IPS-15b (cell line): ENCODE measurements around the gene SLC29A2.
"Not testable (repeated sequence)": the region's sequence is repeated elsewhere in the genome, so short reads cannot be mapped to it uniquely, and the experiment has no call there.

Experiments used
- H3K27me3 ChIP-seq: one replicate; pipeline ENCODE4 v1.6.1; 2013; ENCODE audit warnings: low read length; ENCODE audit not compliant: control insufficient read depth, insufficient read depth
- H3K36me3 ChIP-seq: one replicate; pipeline ENCODE4 v1.6.1; 2013; ENCODE audit warnings: low read length; ENCODE audit not compliant: control insufficient read depth, insufficient read depth
- H3K4me1 ChIP-seq: one replicate; pipeline ENCODE4 v1.6.1; 2013; ENCODE audit warnings: mild to moderate bottlenecking, low read length; ENCODE audit not compliant: control insufficient read depth, insufficient read depth
- H3K4me3 ChIP-seq: one replicate; pipeline ENCODE4 v1.5.1; 2013; ENCODE audit warnings: low read depth, low read length
- H3K9ac ChIP-seq: one replicate; pipeline ENCODE4 v1.6.1; 2013; ENCODE audit warnings: low read depth, mild to moderate bottlenecking, low read length
- H3K9me3 ChIP-seq: one replicate; pipeline ENCODE4 v1.6.1; 2013; ENCODE audit warnings: mild to moderate bottlenecking, low read length; ENCODE audit not compliant: control insufficient read depth, insufficient read depth

The SLC29A2 gene

GRCh38 chr11:66327171-66328030 lies 44.2 kb downstream of the SLC29A2 start:
- peaks cover 6% of the 10 kb centered on the region for H3K4me1 ChIP-seq

GRCh38 chr11:66326261-66327111 lies 45.1 kb downstream of the SLC29A2 start:
- Histone ChIP-seq H3K27me3 (no peaks in the 10 kb centered on the region), H3K9me3 (no peaks in the 10 kb centered on the region), H3K4me1 (peaks cover 6% of the 10 kb centered on the region), H3K36me3 (no peaks in the 10 kb centered on the region), H3K9ac (no peak overlapping the region), H3K4me3 (no peak overlapping the region)

More at GRCh38 chr11:66327171-66328030, 44.2 kb downstream of the SLC29A2 start:
- H3K27me3 ChIP-seq, result no peaks in the 10 kb centered on the region
- H3K9ac ChIP-seq, result no peak overlapping the region
- no peak overlapping the region for H3K4me3 ChIP-seq
- no peaks in the 10 kb centered on the region for H3K36me3 ChIP-seq
- H3K9me3 ChIP-seq, result no peaks in the 10 kb centered on the region

GRCh38 chr11:66325263-66325671 lies 46.3 kb downstream of the SLC29A2 start:
- Histone ChIP-seq H3K4me3 (no peak overlapping the region), H3K27me3 (no peaks in the 10 kb centered on the region), H3K36me3 (no peaks in the 10 kb centered on the region), H3K4me1 (peaks cover 6% of the 10 kb centered on the region), H3K9ac (peak overlapping the region; percentile 37), H3K9me3 (no peaks in the 10 kb centered on the region)

- peaks cover 6% of the 10 kb centered on the region for H3K4me1 ChIP-seq
These were observed 46.9 kb downstream of the SLC29A2 start for GRCh38 chr11:66324664-66325063.

GRCh38 chr11:66323684-66324083 lies 47.9 kb downstream of the SLC29A2 start:
- H3K4me1 ChIP-seq, result peaks cover 5% of the 10 kb centered on the region
- no peaks in the 10 kb centered on the region for H3K9me3 ChIP-seq
- no peak overlapping the region for H3K4me3 ChIP-seq
- H3K27me3 ChIP-seq, result no peaks in the 10 kb centered on the region
- no peak overlapping the region for H3K9ac ChIP-seq
- H3K36me3 ChIP-seq, result no peaks in the 10 kb centered on the region

More at GRCh38 chr11:66324664-66325063, 46.9 kb downstream of the SLC29A2 start:
- H3K4me3 ChIP-seq, result no peak overlapping the region
- H3K27me3 ChIP-seq, result no peaks in the 10 kb centered on the region
- no peaks in the 10 kb centered on the region for H3K36me3 ChIP-seq
- H3K9ac ChIP-seq, result peak overlapping the region; percentile 37
- no peaks in the 10 kb centered on the region for H3K9me3 ChIP-seq

GRCh38 chr11:66322732-66323427 lies 48.7 kb downstream of the SLC29A2 start:
- H3K36me3 ChIP-seq, result no peaks in the 10 kb centered on the region
- no peaks in the 10 kb centered on the region for H3K27me3 ChIP-seq
- no peak overlapping the region for H3K9ac ChIP-seq
- no peak overlapping the region for H3K4me3 ChIP-seq
- peaks cover 9% of the 10 kb centered on the region for H3K4me1 ChIP-seq
- H3K9me3 ChIP-seq, result no peaks in the 10 kb centered on the region

- Histone ChIP-seq H3K27me3 (no peaks in the 10 kb centered on the region), H3K4me3 (no peak overlapping the region), H3K4me1 (peaks cover 10% of the 10 kb centered on the region), H3K9ac (no peak overlapping the region), H3K36me3 (no peaks in the 10 kb centered on the region), H3K9me3 (no peaks in the 10 kb centered on the region)
These were observed 50.0 kb downstream of the SLC29A2 start for GRCh38 chr11:66321606-66322005.

GRCh38 chr11:66320748-66321147 lies 50.8 kb downstream of the SLC29A2 start:
- H3K27me3 ChIP-seq, H3K4me1 ChIP-seq, H3K9ac ChIP-seq, H3K9me3 ChIP-seq, H3K36me3 ChIP-seq, H3K4me3 ChIP-seq: not testable (repeated sequence)

GRCh38 chr11:66320289-66320688 lies 51.3 kb downstream of the SLC29A2 start:
- not testable (repeated sequence) for H3K9ac ChIP-seq, H3K4me3 ChIP-seq, H3K4me1 ChIP-seq, H3K27me3 ChIP-seq, H3K36me3 ChIP-seq, H3K9me3 ChIP-seq

- Histone ChIP-seq H3K9ac (no peak overlapping the region), H3K4me1 (peaks cover 13% of the 10 kb centered on the region), H3K36me3 (no peaks in the 10 kb centered on the region), H3K9me3 (no peaks in the 10 kb centered on the region), H3K4me3 (no peak overlapping the region), H3K27me3 (peaks cover 2% of the 10 kb centered on the region)
These were observed 53.0 kb downstream of the SLC29A2 start for GRCh38 chr11:66318600-66318970.

- no peak overlapping the region for H3K9ac ChIP-seq
- no peaks in the 10 kb centered on the region for H3K36me3 ChIP-seq
- H3K27me3 ChIP-seq, result peaks cover 2% of the 10 kb centered on the region
- peak overlapping the region; percentile 13 for H3K4me3 ChIP-seq
- H3K9me3 ChIP-seq, result no peaks in the 10 kb centered on the region
- H3K4me1 ChIP-seq, result peaks cover 13% of the 10 kb centered on the region
These were observed 53.6 kb downstream of the SLC29A2 start for GRCh38 chr11:66317723-66318599.
